Stimulated activated CD4-positive, alpha-beta T cell treated with anti-CD3 and anti-CD28 coated beads, Interleukin-1b, Interleukin-23, amount 100 ng/mL, for 24 hours (primary cell): ENCODE measurements around the gene HLA-DOB.

Experiments
- DNase-seq, 4 experiments: peaks; one replicate each; pipeline ENCODE4 v3.0.0-alpha.2; 2020; ENCODE audit warnings: low read depth in 4 of 4, low spot score in 1 of 4

The HLA-DOB gene

DNA sequence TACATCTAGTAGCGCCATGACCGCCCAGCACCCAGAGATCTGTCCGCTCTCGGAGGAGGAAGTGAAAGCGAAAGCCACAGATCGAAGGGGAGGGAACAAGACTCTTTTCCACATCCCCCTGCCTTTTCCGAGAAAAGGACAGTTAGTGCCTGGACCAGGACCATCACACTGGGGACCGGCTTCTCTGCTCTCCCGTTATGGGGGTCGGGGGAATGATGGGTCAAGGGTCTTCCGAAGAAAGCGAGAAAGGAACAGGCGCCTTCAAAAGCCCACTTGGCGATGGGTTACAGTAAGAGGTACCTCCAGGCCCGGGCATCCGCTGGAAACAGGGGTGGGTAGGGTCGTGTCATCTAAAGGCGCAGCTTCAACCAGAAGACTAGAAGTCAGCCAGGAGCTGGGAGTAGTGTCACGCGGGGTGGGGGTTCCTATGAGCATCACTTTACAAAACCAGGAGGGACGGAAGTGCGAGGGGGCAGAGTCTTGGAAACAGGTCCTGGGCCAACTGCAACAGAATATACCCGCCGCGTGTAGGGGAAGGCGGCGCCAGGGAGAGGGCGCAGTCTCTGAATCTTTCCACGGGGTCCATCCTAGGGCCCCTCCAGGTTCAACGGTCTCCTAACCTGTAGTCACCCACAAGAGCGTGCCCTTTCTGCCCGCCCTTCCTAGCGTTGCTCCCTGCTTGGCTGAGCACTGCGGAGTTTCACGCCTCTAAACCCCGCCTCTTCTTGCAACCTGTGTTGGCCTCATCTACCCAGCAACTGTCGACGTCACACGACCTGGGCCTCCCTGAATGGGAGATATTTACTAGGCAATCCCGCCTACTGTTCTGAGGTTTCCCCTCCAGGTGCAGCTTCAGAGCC, 27.4 kb upstream of the HLA-DOB start, which contains the start of gene PSMB8:
PSMB8 (minus strand) TSS at position 69 of the 860 bp plus-strand sequence; CDS start at position 18, 51 bp downstream.
- DNase-seq, result peak; percentile 94 to 98 (median 96)

DNA sequence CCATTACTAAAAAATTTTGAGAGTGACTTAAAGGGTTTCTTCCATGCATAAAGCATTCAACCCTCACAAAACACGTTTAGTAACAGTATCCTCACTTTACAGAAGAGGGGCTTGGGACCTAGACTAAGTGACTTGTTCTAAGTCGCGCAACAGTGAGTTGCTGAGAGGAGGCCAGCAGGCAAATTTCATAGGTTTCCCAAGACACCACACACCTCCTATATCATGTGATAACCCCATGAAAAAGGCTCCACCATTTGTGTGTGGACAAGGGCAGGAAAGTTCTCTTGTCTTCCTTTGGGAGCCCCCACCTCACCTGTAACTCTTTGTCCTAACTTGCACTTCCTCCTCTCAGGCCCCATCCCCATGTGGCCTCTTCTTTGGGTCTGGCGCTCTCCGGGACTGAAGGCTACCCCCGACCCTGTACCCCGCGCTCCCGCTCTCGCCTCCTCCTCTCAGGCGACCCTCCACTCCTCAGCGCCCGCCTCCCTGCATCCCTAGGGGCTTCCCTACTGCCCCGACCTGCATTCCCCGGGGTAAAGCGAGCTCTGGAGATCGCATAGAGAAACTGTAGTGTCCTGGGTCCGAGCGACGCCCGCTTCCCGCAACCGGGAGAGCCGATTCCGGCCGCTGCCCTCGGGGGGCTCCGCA, 26.7 kb upstream of the HLA-DOB start:
- no peak for DNase-seq

DNA sequence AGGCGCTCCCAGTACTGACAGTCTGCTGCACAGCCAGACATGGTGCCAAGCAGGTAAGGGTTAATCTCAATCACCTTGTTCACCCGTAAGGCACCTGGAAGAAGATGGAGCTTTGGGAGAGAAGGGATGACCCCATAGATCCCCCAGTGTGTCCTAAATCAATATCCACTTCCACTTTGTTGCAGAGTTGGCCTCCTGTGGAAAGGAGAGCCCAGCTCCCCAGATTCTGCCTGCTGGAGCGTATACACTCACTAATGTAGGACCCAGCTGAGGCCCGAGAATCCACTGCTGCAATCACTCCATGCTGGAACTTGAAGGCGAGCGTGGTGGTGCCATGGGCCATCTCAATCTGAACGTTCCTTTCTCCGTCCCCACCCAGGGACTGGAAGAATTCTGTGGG, 25.9 kb upstream of the HLA-DOB start:
- no peak for DNase-seq

DNA sequence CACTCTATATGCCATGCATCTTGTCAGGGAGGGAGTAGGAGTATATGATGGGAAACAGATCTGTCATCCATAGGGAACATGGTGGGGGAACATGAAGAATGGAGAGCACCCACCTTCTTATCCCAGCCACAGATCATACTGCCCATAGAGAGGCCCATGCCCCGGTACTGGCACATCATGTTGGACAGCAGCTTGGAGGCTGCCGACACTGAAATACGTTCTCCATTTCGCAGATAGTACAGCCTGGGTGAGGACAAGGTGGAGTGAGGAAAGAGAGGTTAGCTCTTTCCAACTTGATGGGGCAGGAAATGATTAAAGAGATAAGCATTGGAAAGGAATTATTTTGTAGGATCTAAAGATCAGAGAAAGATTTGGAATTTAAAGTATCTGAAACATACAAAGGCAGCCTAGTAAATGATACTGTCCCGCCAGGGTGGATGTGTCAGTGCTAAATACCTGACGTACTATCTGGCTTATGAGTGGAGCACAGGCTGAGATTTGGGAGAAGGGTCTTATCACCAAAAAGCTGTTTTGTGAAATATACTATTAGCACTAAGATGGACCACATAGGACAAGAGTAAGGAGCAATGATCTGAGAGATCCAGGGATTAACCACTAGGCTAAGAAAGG, 25.3 kb upstream of the HLA-DOB start:
- DNase-seq, result no peak

DNA sequence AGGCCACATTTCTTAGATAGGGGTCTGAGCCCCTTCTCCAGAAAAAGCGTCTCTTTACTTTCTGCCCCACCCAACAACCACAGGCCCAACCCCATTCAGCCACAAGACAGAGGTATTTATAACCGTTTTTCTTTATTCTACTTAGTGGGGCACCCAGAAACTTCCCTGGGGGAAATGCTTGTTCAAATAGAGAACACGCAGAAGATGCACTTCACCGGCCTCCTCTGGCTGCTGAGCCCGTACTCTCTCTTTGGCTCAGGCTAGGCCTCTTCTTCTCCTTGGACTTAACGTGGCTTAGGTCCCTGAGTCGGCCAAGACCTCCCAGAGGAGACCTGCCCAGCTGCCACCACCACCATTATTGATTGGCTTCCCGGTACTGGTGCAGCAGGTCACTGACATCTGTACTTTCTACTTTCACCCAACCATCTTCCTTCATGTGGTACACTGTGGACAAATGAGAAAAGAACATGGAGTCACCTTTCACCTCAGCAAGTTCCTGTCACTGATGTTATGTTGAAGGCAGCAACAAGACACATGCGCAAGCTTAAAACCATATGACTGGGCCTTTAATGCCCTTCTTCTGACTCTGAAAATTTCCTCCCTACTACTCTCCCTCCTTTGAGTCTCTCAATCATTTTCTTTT, 23.9 kb upstream of the HLA-DOB start:
- DNase-seq, result no peak

DNA sequence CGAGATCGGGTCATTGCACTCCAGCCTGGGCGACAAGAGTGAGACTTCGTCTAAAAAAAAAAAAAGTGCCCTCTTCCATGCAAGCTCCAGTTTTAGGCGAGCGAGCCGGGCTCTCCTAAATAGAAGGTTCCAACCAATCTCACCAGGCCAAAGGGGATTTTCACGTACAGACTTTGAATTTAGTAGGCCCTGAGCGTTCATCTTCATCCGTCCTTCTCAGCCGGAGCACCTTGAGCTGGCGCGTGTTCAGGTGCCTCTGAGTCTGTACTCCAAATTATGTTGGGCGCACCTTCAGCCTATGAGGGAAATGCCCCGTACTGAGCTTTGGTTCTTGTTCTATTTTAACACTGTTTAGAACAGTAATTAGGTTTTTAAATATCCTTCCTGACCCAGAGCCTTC, 22.6 kb upstream of the HLA-DOB start:
- DNase-seq, result no peak

DNA sequence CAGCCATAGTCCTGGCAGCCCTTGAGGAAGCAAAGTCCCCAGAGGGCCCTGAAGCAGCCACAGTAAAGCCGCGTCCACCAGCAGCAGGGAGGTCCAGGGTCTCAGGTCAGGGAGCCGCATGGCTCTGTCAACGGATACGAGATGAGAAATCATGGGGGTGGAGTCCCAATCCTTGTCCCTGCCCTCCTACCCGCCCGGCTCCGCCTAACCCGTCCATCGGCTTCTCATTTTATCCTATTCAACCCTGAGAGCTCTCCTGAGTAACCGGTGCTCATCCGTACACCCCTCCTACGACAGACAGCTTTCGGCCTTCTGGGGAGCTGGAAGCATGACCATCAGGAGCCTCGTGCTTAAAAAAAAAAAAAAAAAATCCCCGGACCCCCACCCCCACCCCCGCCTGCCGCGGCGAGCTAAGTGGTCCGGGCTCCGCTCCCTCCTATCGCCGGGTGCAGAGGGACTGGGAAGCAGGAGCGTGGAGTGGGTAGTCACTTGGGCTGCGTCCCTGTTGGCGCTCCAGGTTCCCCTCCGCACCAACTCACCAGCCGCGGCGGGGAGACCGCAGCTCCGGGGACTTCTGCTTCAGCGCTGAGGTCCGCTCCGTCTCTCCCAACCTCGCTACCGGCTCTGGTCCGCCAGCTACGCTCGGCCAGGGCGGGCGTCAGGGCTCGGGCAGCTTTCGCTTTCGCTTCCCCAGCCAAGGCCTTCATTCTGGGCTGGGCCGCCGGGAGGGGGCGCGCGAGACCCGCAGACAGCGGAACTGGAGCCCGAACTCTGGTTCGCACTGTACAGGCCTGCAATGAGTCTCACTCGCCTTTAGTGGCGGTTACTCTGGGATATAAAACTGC, 21.5 kb upstream of the HLA-DOB start, which contains the start of gene TAP2:
TAP2 (minus strand) TSS at position 626 of the 845 bp plus-strand sequence; CDS start at position 120, 506 bp downstream.
- peak; percentile 96 to 98 (median 97) for DNase-seq

DNA sequence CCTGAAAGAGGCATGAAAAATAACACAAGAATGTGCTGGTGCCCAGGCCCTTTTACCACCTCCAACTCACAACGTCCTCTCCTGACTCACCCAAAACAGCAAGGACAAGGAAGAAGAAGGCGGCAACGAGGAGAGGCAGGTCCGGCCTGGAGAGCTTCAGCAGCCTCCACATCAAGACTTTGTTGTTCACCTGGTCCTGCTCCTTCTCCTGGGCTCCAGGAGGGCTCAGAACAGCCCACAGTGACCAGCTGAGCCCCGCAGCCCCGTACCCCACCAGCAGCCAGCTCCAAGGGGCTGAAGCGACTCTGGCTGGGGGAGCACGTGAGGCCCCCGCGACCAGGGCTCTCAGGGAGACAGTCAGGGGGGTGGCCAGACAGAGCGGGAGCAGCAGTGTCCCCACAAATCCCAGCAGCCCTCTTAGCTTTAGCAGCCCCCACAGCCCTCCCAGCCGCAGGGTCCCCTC, 20.9 kb upstream of the HLA-DOB start:
- no peak for DNase-seq

DNA sequence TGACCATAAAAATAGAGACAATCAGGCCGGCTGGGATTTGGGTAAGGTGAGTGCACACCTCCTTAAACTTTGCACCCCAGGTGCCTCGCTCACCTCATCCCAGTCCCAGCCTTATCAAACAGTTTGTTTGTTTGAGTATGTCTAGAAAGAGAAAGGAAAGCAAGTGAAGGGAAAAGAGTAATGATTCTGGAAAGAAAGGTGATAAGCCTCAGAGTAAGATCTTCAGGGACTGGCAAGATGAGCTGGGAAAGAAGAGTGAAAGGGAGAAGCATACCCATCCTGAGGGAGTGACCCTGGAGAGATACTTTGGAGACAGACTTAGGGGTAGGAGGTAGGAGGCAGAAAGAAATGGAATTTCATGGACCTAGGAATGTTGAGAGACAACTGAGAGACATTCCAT, 20.1 kb upstream of the HLA-DOB start:
- no peak for DNase-seq

DNA sequence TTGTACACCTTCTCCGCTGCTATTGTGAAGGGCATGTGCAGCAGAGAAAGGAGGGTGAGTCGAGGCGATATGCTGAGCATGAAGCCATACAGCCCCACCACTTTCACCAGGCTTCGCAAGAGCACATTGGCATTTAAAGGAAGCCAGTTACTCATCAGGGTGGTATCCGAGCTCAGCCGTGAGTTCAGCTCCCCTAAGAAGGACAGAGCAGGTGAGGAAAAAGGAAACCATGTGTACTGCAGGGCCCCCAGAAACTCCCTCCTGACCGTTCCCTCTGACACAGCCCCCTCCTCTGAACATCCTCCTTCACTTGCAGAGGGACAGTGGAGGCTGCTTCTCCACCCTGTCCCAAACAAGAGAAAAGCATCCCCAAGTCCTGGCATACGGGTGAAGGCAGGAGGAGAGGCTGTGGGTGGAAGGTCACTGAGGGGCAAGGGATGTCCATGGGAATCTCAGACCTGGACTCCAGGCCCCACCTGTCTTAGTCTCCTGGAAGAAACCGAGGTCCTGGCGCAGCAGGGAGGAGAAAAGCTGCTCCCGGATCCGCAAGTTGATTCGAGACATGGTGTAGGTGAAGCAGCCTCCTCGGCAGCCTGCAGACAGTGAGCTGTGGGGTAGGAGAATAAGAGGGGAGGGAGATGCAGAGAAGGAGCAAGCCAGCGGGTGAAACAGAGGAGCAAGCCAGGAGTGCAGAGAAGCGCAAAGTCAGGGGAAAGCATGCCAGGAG, 18.5 kb upstream of the HLA-DOB start:
- no peak for DNase-seq

DNA sequence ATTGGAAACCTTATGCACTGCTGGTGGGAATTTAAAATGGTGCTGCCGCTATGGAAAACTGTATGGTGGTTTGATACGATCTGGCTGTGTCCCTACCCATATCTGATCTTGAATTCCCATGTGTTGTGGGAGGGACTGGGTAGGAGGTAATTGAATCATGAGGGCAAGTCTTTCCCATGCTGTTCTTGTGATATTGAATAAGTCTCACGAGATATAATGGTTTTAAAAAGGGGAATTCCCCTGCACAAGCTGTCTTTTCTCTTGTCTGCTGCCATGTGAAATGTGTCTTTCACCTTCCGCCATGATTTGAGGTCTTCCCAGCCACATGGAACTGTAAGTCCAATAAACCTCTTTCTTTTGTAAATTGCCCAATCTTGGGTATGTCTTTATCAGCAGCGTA, 16.9 kb upstream of the HLA-DOB start:
- no peak for DNase-seq

DNA sequence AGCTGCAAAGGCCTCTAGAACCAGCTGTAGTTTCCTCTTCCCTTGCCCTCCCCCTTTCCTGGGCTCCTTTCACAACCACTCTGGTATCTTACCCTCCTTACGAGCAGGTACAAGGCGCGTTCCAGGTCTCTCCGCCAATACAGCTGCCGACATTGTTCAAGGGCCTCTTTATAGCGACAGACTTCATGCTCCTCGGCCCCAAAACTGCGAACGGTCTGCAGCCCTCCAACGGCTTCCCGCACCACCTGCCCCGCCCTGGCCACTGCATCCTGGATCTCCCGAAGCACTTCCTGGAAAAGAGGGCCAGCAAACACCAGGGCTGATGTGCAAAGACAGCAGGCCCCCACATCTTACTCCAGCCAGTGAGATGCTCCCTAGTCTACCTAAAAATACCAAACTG, 15.7 kb upstream of the HLA-DOB start:
- no peak for DNase-seq

DNA sequence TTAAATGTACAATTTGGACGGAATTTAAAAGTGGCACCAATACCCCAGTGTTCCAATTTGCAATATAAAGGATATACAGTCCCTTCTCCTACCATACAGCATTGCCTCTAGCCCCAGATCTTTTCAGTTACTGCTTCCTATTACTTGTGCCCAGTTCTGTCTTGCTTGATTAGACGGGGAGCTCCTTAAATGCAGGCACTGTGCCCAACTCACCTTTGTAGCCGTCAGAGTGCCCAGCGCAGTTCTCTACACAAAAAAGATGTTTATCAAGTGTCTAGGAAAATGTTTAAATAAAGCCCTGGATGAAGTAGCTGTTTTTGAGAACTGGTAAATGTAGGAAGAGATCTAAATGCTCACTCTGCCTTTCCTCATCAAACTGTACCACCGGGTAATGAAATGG, 14.1 kb upstream of the HLA-DOB start:
- DNase-seq, result no peak

DNA sequence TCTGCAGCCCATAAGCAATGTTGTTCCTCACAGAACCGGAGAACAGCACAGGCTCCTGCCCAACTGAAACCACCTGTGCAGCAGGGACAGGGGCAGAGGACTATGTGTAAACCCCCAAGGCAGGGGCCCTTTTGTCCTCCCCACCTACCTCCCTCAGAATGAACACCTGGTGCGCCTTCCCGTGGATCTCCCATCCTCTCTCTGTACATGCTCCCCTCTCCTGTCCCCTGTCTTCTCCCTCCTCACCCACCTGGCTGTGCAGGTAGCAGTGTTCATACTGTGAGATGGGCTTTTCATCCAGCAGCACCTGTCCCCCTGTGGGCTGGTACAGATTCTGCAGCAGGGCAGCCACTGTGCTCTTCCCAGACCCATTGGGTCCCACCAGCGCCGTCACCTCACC, 13.2 kb upstream of the HLA-DOB start:
- no peak for DNase-seq

DNA sequence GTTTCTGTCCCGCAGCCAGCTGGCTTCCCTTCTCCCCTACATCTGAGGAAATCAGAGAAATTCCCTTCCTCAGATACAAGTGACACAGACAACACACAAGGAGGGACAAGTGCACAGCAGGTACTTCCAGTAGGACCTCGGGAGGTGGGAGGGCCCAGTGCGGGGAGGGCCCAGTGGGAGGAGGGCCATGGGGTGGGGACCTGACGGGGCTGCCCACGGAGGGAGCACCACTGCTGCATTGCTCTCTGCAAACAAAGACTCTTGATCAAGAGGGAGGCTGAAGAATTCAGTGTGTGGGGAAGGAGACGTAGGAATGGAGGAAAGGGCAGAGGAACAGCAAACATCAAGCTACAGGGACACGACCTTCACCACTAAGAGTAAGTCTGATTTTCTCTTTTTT, 12.7 kb upstream of the HLA-DOB start:
- DNase-seq, result no peak

DNA sequence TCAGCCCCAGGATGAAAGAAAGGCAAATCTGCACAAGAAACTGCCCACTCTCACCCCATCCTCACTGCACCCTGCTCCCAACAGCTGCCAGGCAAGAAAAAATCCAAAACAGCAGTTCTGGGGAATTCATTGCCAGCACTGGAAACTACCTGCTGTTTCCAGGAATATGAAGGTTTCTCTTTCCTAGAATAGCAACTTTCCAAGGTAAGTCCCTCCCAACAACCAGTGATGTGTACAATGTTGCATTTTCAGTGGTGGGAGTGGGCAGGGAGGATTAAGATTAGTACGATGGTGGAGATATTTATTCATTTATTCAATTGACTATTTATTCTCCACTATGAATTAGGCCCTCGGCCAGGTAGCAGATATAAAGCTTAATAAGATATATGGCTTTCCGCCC, 10.2 kb upstream of the HLA-DOB start:
- no peak for DNase-seq

DNA sequence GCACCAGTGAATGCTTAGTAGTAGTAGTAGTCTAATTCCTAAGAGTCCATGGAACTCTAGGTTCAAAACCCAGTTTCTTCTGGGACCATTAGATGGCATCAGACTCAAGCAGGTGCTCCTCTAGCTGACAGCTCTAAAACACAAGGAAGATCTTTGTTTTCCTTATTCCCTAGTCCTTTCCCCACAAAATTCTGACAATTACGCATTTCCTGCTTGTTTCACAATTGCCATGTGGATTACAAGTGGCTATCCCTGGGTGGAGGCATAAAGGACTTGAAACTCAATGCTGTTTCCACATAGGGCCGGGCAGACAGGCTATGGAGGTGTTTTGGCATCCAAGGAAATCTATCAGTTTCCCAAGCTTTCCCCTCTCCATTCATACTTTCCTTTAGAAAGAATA, 9.2 kb upstream of the HLA-DOB start:
- no peak for DNase-seq

DNA sequence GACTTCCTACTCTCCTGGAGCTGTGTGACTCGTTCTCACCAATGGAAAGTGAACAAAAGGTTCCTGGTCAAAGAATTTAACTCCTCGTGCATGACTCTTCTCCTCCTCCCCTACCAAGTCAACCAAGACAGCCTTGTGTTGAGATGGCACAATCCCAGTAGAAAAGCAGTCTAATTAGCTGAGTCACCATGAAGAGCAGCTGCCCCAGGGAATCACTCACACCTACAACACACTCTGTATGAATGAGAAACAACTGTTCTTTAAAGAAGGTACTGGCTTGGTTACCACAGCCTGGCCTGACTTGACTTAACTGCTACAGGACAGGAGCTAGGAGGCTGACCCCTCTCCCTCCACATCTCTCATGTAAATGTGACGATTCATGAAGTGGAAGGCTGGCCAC, 2.9 kb upstream of the HLA-DOB start:
- DNase-seq, result no peak

DNA sequence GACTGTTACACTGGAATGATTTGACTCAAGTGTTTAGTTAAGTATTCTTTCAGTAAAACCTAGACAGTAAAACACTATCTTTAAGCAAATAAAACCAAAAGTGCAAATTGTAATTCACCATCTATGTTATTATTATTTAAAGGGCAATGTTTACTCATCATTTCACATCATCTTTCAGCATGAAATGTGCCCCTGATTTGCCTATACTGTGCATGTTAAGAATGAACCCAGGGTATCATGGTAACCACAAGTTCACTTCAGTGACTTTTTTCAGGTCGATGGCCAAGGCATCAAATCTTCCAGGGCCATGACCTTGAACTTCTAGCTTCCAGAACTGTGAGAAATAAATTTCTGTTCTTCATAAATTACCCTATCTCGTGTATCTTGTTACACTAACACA, 2.1 kb upstream of the HLA-DOB start:
- no peak for DNase-seq

DNA sequence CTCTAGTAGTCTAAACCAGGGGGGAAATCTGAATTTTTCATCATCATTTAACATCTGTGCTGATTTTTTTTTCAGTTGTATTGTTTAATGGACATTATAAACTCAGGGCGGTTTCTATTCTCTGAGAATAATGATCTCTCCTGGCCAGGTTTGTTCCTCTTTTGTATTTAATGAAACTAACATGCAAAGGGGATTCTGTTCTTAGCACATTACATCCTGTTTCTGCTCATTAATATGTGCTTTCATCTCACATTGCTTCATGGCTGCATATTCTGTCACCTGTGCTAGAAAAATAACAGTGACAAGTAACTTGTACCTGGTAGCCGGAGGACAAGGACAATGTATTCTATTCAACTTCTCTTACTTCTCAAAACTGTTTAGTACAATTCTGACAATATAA, 806 bp downstream of the HLA-DOB start:
- DNase-seq, result no peak
